ENCODE measurements around the gene CST9. TPM values are rescaled to one million over a fixed set of nuclear protein-coding genes. Genes with fewer than 3 reads are reported as not detected.

CST9 gene
- total and polyA plus RNA-seq, 9 of the 15 experiments (the other 6 are each of a cell fraction or from before 2014, with no cell fraction given): not detected

- DNase-seq (ENCODE audit: extremely low read depth in 1 of 4, low spot score in 3 of 4) (no peak), FAIRE-seq (no peak), ATAC-seq (no peak)
- H3K27me3 ChIP-seq (ENCODE audit: control insufficient read depth in 2 of 2, insufficient read depth in 2 of 2, low read length in 2 of 2): peaks cover 0 to 5% of the 10 kb centered on the region in 2 experiments; a peak in 2 of 5 replicates
- no peaks in the 10 kb centered on the region for H3K36me3 ChIP-seq (ENCODE audit: control insufficient read depth, insufficient read depth, low read length)
- TF ChIP-seq, protein P1, sequence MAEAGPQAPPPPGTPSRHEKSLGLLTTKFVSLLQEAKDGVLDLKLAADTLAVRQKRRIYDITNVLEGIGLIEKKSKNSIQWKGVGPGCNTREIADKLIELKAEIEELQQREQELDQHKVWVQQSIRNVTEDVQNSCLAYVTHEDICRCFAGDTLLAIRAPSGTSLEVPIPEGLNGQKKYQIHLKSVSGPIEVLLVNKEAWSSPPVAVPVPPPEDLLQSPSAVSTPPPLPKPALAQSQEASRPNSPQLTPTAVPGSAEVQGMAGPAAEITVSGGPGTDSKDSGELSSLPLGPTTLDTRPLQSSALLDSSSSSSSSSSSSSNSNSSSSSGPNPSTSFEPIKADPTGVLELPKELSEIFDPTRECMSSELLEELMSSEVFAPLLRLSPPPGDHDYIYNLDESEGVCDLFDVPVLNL (CRISPR knock-in tag; IDR thresholded peaks at IDR 0.05; ENCODE audit: low read depth): no peak
- no peak for TF ChIP-seq KLF6 (CRISPR knock-in tag; IDR thresholded peaks at IDR 0.05; ENCODE audit: borderline replicate concordance)
- TF ChIP-seq ZFPM2 (CRISPR knock-in tag; IDR thresholded peaks at IDR 0.05): no peak
- no peak for TF ChIP-seq ZNF408 (CRISPR knock-in tag; IDR thresholded peaks at IDR 0.05; ENCODE audit: low read depth)
- no peak for TF ChIP-seq ZNF224 (CRISPR knock-in tag; IDR thresholded peaks at IDR 0.05)
- no peak for TF ChIP-seq ZNF77 (CRISPR knock-in tag; IDR thresholded peaks at IDR 0.05)
- TF ChIP-seq PKNOX1 (IDR thresholded peaks at IDR 0.05): no peak
- no peak for TF ChIP-seq ZNF766 (CRISPR knock-in tag; conservative IDR thresholded peaks at IDR 0.05)
- no peak for TF ChIP-seq FOXA3 (CRISPR knock-in tag; conservative IDR thresholded peaks at IDR 0.05 in 1 of 2, IDR thresholded peaks at IDR 0.05 in 1 of 2)
- no peak for TF ChIP-seq ATF7 (IDR thresholded peaks at IDR 0.05)
- no peak for TF ChIP-seq PPARD (CRISPR knock-in tag; IDR thresholded peaks at IDR 0.05)
- TF ChIP-seq TGIF2 (CRISPR knock-in tag; IDR thresholded peaks at IDR 0.05): no peak
- TF ChIP-seq ZNF217 (CRISPR knock-in tag; IDR thresholded peaks at IDR 0.05): no peak
- no peak for TF ChIP-seq ZNF121 (CRISPR knock-in tag; conservative IDR thresholded peaks at IDR 0.05)
- TF ChIP-seq ZNF12 (CRISPR knock-in tag; IDR thresholded peaks at IDR 0.05): no peak
- no peak for TF ChIP-seq OTX1 (CRISPR knock-in tag; IDR thresholded peaks at IDR 0.05)
- no peak for TF ChIP-seq ZBTB5 (IDR thresholded peaks at IDR 0.05)
- TF ChIP-seq DDX20 (tag; IDR thresholded peaks at IDR 0.05; ENCODE audit: low read depth): no peak
- no peak overlapping the region for H3K9ac ChIP-seq (ENCODE audit: insufficient read depth in 1 of 2, low read depth in 2 of 2, low read length in 2 of 2)
- intact Hi-C loops (cut with micrococcal nuclease): no loop called here
- ChIA-PET POLR2A (interaction anchor here (1.0 kb wide), 1 partner anchor 9 kb away, joined by 4 read pairs; no protein-coding TSS in a partner anchor), CTCF (ENCODE audit: low intra/inter-chr PET ratio) (no interaction called here)
- BruUV-seq (replicated peaks): no TSS peak
- no peak overlapping the region for H3K4me2 ChIP-seq (ENCODE audit: insufficient read depth, low read length)
- H4K20me1 ChIP-seq (replicated peaks; ENCODE audit: control insufficient read depth, insufficient read depth, low read length): no peaks in the 10 kb centered on the region
- no peak overlapping the region for H2AFZ ChIP-seq (ENCODE audit: low read depth, low read length)
- in situ Hi-C loops (cut with MboI): loop anchor here (10.0 kb wide), 1 partner anchor 179 kb away; the partner anchor contains the start of gene CSTL1
- no peaks in the 10 kb centered on the region for H3K9me1 ChIP-seq (ENCODE audit: control insufficient read depth, insufficient read depth, low read length)
- H3K9me3 ChIP-seq (replicated peaks; ENCODE audit: control insufficient read depth, insufficient read depth, low read depth, low read length): no peaks in the 10 kb centered on the region
- no peak overlapping the region for H3K27ac ChIP-seq (ENCODE audit: extremely low read depth, low read depth, low read length)
- no peaks in the 10 kb centered on the region for H3K79me2 ChIP-seq (ENCODE audit: control insufficient read depth, insufficient read depth, low read length)
- H3K4me3 ChIP-seq: no peak overlapping the region
- H3K4me1 ChIP-seq (replicated peaks in 1 of 2; ENCODE audit: control insufficient read depth in 2 of 2, insufficient read depth in 2 of 2, low read length in 2 of 2): no peaks in the 10 kb centered on the region
These were observed 8.0 kb upstream of the CST9 start for GRCh38 chr20:23613676-23614075.
